ENCODE results near the gene TGFB1. TPM values are rescaled to one million over a fixed set of nuclear protein-coding genes. Genes with fewer than 3 reads are reported as not detected.
"Not testable (repeated sequence)": the region's sequence is repeated elsewhere in the genome, so short reads cannot be mapped to it uniquely, and the experiment has no call there.

TGFB1 gene
- polyA plus RNA-seq, 1 donor from 2014 or later = not detected

DNA sequence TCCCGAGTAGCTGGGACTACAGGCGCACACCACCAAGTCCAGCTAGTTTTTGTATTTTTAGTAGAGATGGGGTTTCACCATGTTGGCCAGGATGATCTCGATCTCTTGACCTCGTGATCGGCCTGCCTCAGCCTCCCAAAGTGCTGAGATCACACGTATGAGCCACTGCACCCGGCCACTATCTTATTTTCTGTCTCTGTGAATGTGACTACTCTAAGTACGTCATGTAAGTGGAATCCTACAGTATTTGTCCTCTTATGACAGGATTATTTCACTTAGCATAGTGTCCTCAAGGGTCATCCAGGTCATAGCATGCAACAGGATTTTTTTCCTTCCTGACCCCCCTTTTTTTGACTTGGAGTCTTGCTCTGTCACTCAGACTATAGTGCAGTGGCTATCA, 17.8 kb upstream of the TGFB1 start:
- H3K9ac ChIP-seq (ENCODE audit: low read length) = no peak overlapping the region
- no peak for TF ChIP-seq TAF1 (IDR thresholded peaks at IDR 0.05; ENCODE audit: low read depth)
- TF ChIP-seq MXI1 (conservative IDR thresholded peaks at IDR 0.05; ENCODE audit: poor library complexity, severe bottlenecking) = no peak
- TF ChIP-seq, protein P1, sequence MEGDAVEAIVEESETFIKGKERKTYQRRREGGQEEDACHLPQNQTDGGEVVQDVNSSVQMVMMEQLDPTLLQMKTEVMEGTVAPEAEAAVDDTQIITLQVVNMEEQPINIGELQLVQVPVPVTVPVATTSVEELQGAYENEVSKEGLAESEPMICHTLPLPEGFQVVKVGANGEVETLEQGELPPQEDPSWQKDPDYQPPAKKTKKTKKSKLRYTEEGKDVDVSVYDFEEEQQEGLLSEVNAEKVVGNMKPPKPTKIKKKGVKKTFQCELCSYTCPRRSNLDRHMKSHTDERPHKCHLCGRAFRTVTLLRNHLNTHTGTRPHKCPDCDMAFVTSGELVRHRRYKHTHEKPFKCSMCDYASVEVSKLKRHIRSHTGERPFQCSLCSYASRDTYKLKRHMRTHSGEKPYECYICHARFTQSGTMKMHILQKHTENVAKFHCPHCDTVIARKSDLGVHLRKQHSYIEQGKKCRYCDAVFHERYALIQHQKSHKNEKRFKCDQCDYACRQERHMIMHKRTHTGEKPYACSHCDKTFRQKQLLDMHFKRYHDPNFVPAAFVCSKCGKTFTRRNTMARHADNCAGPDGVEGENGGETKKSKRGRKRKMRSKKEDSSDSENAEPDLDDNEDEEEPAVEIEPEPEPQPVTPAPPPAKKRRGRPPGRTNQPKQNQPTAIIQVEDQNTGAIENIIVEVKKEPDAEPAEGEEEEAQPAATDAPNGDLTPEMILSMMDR (IDR thresholded peaks at IDR 0.05; ENCODE audit: poor library complexity, severe bottlenecking) = no peak
- TF ChIP-seq EP300 (conservative IDR thresholded peaks at IDR 0.05; ENCODE audit: poor library complexity, severe bottlenecking) = no peak
- TF ChIP-seq, protein P2, sequence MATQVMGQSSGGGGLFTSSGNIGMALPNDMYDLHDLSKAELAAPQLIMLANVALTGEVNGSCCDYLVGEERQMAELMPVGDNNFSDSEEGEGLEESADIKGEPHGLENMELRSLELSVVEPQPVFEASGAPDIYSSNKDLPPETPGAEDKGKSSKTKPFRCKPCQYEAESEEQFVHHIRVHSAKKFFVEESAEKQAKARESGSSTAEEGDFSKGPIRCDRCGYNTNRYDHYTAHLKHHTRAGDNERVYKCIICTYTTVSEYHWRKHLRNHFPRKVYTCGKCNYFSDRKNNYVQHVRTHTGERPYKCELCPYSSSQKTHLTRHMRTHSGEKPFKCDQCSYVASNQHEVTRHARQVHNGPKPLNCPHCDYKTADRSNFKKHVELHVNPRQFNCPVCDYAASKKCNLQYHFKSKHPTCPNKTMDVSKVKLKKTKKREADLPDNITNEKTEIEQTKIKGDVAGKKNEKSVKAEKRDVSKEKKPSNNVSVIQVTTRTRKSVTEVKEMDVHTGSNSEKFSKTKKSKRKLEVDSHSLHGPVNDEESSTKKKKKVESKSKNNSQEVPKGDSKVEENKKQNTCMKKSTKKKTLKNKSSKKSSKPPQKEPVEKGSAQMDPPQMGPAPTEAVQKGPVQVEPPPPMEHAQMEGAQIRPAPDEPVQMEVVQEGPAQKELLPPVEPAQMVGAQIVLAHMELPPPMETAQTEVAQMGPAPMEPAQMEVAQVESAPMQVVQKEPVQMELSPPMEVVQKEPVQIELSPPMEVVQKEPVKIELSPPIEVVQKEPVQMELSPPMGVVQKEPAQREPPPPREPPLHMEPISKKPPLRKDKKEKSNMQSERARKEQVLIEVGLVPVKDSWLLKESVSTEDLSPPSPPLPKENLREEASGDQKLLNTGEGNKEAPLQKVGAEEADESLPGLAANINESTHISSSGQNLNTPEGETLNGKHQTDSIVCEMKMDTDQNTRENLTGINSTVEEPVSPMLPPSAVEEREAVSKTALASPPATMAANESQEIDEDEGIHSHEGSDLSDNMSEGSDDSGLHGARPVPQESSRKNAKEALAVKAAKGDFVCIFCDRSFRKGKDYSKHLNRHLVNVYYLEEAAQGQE (IDR thresholded peaks at IDR 0.05; ENCODE audit: borderline replicate concordance) = no peak
- TF ChIP-seq SMC3 (conservative IDR thresholded peaks at IDR 0.05; ENCODE audit: poor library complexity) = no peak
- TF ChIP-seq RAD21 (conservative IDR thresholded peaks at IDR 0.05) = no peak
- TF ChIP-seq POLR2AphosphoS5 (IDR thresholded peaks at IDR 0.05) = no peak
- TF ChIP-seq EZH2 (IDR thresholded peaks at IDR 0.05; ENCODE audit: borderline replicate concordance, insufficient read depth, low read length, poor library complexity, severe bottlenecking) = no peak
- no peaks in the 10 kb centered on the region for H4K20me1 ChIP-seq (ENCODE audit: insufficient read depth)
- H3K79me2 ChIP-seq (replicated peaks; ENCODE audit: insufficient read depth, low read length) = peaks cover 3% of the 10 kb centered on the region
- H3K9me2 ChIP-seq (ENCODE audit: insufficient read depth, low read length) = no peaks in the 10 kb centered on the region
- H3F3A ChIP-seq (ENCODE audit: insufficient read depth, low read length, poor library complexity, severe bottlenecking) = no peaks in the 10 kb centered on the region
- H3K36me3 ChIP-seq (ENCODE audit: insufficient read depth, low read length) = no peaks in the 10 kb centered on the region
- H3K4me2 ChIP-seq (ENCODE audit: low read length) = no peak overlapping the region
- no peak overlapping the region for H3K27ac ChIP-seq (ENCODE audit: low read length)
- H2AFZ ChIP-seq (ENCODE audit: low read depth, low read length) = no peak overlapping the region
- no peaks in the 10 kb centered on the region for H3K27me3 ChIP-seq (ENCODE audit: insufficient read depth, low read depth, low read length)
- no peaks in the 10 kb centered on the region for H3K9me3 ChIP-seq (ENCODE audit: low read length)
- H3K4me3 ChIP-seq (ENCODE audit: low read length) = no peak overlapping the region

DNA sequence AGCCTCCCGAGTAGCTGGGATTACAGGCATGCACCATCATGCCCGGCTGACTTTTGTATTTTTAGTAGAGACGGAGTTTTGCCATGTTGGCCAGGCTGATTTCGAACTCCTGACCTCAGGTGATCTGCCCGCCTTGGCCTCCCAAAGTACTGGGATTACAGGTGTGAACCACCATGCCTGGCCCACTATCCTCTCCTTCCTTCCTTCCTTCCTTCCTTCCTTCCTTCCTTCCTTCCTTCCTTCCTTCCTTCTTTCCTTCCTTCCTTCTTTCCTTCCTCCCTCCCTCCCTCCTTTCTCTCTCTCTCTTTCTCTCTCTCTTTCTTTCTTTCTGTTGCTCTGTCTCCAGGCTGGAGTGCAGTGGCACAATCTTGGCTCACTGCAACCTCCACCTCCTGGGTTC, 17.4 kb upstream of the TGFB1 start:
- not testable (repeated sequence) for H3K9ac ChIP-seq (ENCODE audit: low read length); H3K9me3 ChIP-seq (ENCODE audit: low read length); H3F3A ChIP-seq (ENCODE audit: insufficient read depth, low read length, poor library complexity, severe bottlenecking); H3K36me3 ChIP-seq (ENCODE audit: insufficient read depth, low read length); H4K20me1 ChIP-seq (ENCODE audit: insufficient read depth); H3K4me3 ChIP-seq (ENCODE audit: low read length); H3K79me2 ChIP-seq (replicated peaks; ENCODE audit: insufficient read depth, low read length); H3K4me2 ChIP-seq (ENCODE audit: low read length); H3K9me2 ChIP-seq (ENCODE audit: insufficient read depth, low read length); H2AFZ ChIP-seq (ENCODE audit: low read depth, low read length); H3K27me3 ChIP-seq (ENCODE audit: insufficient read depth, low read depth, low read length); H3K27ac ChIP-seq (ENCODE audit: low read length)

DNA sequence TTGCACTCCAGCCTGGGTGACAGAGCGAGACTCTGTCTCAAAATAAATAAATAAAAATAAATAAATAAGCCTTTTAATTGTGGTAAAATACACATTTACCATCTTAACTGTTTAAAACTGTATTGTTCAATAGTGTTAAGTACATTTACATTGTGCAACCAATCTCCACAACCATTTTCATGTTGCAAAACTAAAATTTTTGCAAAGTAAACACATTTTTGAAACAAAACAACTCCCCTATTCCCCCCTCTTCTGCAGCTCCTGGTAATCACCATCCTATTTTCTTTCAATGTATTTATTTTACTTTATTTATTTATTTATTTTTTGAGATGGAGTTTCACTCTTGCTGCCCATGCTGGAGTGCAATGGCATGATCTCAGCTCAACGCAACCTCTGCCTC, 16.0 kb upstream of the TGFB1 start:
- TF ChIP-seq MXI1 (conservative IDR thresholded peaks at IDR 0.05; ENCODE audit: poor library complexity, severe bottlenecking) (no peak), EP300 (conservative IDR thresholded peaks at IDR 0.05; ENCODE audit: poor library complexity, severe bottlenecking) (no peak), RAD21 (conservative IDR thresholded peaks at IDR 0.05) (no peak), POLR2AphosphoS5 (IDR thresholded peaks at IDR 0.05) (no peak)
- TF ChIP-seq, protein P1 (IDR thresholded peaks at IDR 0.05; ENCODE audit: poor library complexity, severe bottlenecking) = no peak
- TF ChIP-seq, protein P2 (IDR thresholded peaks at IDR 0.05; ENCODE audit: borderline replicate concordance) = no peak
- Histone ChIP-seq H3K4me3 (ENCODE audit: low read length) (no peak overlapping the region), H3K79me2 (replicated peaks; ENCODE audit: insufficient read depth, low read length) (peaks cover 20% of the 10 kb centered on the region), H3F3A (ENCODE audit: insufficient read depth, low read length, poor library complexity, severe bottlenecking) (peaks cover 2% of the 10 kb centered on the region), H3K9me2 (ENCODE audit: insufficient read depth, low read length) (no peaks in the 10 kb centered on the region), H2AFZ (ENCODE audit: low read depth, low read length) (no peak overlapping the region), H3K9me3 (ENCODE audit: low read length) (no peaks in the 10 kb centered on the region), H3K4me2 (ENCODE audit: low read length) (no peak overlapping the region), H3K9ac (ENCODE audit: low read length) (no peak overlapping the region), H3K27ac (ENCODE audit: low read length) (no peak overlapping the region), H4K20me1 (ENCODE audit: insufficient read depth) (no peaks in the 10 kb centered on the region), H3K27me3 (ENCODE audit: insufficient read depth, low read depth, low read length) (no peaks in the 10 kb centered on the region), H3K36me3 (ENCODE audit: insufficient read depth, low read length) (no peaks in the 10 kb centered on the region)

Measured in neural cell (in vitro differentiated cells).